IPS-11a (cell line): ENCODE measurements around the gene GCNT2.
"Not testable (repeated sequence)": the region's sequence is repeated elsewhere in the genome, so short reads cannot be mapped to it uniquely, and the experiment has no call there.

Experiments used
- H3K4me3 ChIP-seq: one replicate; pipeline ENCODE4 v1.5.1; 2013; ENCODE audit warnings: low read depth, low read length, control low read depth

Gene GCNT2

DNA sequence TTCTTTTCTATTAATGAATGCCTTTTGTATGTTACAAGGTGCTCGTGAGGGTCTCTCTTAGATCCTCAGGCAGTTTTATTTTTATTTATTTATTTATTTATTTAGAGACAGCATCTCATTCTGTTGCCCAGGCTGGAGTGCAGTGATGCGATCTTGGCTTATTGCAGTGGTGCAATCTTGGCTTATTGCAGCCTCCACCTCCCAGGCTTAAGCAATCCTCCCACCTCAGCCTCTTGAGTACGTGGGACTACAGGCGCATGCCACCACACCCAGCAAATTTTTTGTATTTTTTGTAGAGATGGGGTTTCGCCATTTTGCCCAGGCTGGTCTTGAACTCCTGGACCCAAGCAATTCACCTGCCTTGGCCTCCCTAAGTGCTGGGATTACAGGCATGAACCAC, 79.5 kb downstream of the GCNT2 start:
- not testable (repeated sequence) for H3K4me3 ChIP-seq

DNA sequence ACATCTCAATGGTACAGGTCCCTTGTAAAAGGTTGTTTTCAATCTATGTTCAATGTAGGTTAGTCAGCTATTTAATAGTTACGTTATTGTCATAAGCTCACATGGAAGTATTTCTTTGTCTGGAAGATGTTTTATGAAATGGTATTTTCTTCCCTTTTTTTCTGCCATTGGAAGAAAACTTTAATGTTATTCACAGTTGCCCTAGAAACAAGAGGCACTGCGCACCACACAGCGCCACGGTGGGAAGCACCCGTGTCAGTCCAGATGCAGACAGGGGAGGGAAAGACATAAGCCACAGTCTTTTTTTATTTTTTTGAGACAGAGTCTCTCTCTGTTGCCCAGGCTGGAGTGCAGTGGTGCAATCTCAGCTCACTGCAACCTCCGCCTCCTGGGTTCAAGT, 82.1 kb downstream of the GCNT2 start:
- no peak overlapping the region for H3K4me3 ChIP-seq

DNA sequence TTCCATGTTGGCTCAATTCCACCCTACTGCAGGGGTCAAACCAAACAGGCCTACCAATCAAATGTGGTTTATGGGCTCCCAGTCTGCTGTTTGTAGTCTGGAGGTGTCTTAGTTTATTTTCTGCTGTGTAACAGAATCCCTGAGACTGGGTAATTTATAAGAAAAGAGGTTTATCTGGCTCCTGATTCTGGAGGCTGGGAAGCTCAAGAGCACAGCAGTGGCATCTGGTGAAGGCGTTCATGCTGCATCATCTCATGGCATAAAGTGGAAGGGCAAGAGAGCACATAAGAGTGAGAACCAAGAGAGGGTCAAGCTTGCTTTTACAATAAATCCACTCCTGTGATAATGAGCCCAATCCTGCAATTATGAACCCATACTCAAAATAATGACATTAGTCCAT, 87.9 kb downstream of the GCNT2 start:
- no peak overlapping the region for H3K4me3 ChIP-seq

DNA sequence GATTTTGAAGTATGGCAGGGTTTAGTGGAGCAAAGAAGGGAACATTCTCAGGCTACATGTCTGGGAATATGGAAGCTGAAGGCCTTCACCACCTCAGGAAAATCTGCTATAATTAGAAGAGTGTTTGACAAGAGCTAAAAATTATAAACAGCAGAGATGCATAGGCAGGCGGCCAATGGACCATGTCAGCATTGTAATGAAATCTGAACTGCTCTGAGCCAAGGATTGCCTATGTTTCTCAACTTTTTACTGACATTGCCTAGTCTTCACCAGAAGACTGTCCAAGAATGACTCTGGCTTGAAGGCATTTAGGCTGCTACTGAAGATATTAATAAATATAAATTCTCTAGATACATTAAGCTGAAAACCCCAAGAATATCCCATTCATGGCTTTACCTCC, 89.1 kb downstream of the GCNT2 start:
- no peak overlapping the region for H3K4me3 ChIP-seq

DNA sequence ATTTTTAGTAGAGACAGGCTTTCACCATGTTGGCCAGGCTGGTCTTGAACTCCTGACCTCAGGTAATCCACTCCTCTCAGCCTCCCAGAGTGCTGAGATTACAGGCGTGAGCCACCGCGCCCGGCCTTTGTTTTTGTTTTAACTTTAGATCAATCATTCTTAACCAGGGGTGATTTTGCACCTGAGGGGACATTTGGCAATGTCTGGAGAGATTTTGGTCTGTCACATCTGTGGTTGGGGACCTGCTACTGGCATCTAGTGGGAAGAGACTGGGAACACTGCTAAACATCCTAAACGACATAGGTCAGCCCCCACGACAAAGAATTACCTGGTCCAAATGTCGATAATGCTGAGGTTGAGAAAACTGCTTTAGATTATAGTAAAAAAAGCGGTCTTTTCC, 91.0 kb downstream of the GCNT2 start:
- no peak overlapping the region for H3K4me3 ChIP-seq

DNA sequence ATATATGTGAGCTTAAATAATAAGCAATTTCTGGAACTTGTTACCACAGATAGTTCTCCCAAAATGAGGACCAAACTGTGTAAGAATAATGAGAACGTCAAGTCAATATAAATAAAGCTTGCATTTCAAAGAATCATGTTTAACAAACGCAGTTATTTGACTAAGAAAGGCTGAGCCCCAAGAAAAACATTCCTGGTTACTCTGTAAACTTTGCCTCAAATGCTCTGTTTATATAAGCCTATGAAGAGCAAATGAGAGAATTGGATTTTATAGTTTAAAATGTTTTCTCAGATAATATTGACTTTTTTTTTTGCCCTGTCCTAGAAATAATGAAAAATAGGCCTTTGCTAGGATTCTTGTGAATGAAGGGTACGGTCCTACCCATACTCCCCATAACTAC, 91.9 kb downstream of the GCNT2 start:
- H3K4me3 ChIP-seq = no peak overlapping the region

DNA sequence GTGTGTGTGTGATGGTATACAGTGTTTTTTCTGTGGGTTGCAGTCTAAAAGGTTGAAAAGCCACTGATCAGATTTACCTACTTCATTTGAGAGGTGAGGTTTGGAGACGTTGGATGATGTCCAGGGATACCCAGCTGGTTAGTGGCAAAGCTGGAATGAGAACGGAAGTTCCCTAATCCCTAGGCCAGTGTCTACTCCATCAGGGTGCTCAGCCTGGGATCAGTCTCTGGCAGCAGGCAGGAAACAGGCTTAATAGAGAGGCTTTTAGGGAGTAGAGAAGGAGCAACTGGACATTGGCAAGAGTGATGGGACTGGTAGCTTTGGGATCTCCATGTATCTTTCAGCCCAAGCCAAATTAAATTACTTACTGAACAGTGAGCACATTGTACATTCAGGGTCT, 92.6 kb downstream of the GCNT2 start:
- H3K4me3 ChIP-seq = no peak overlapping the region

DNA sequence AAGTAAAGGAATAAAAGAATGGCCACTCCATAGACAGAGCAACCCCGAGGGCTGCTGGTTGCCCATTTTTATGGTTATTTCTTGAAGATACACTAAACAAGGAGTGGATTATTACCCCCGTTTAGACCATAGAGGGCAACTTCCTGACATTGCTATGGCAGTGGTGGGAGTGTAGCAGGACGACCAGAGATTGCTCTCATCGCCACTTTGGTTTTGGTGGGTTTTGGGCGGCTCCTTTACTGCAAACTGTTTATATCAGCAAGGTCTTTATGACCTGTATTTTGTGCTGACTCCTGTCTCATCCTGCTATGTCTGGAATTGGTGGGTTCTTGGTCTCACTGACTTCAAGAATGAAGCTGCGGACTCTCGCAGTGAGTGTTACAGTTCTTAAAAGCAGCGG, 94.5 kb downstream of the GCNT2 start:
- H3K4me3 ChIP-seq = no peak overlapping the region

DNA sequence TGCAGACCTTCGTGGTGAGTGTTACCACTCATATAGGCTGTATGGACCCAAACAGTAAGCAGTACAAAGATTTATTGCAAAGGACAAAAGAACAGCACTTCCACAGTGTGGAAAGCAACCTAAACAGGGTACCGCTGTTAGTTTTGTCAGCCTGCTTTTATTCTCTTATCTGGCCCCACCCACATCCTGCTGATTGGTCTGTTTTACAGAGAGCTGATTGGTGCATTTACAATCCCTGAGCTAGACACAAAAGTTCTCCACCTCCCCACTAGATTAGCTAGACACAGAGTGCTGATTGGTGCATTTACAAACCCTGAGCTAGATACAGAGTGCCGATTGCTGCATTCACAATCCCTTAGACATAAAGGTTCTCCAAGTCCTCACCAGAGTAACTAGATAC, 95.1 kb downstream of the GCNT2 start:
- H3K4me3 ChIP-seq = not testable (repeated sequence)

DNA sequence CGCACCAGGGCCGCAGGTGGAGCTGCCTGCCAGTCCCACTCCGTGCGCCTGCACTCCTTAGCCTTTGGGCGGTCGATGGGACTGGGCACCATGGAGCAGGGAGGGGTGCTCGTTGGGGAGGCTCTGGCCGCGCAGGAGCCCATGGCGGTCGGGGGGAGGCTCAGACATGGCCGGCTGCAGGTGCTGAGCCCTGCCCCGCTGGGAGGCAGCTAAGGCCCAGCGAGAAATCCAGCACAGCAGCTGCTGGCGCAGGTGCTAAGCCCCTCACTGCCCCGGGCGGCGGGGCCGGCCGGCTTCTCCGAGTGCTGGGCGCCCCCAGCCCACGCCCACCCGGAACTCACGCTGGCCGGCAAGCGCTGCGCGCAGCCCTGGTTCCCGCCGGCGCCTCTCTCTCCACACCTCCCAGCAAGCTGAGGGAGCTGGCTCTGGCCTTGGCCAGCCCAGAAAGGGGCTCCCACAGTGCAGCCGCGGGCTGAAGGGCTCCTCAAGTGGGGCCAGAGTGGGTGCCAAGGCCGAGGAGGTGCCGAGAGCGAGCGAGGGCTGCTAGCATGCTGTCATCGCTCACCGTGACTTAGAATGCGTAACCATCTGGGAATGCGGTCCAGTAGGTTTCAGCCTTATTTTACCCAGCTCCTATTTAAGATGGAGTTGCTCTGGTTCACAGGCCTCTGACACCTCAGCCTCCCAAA, 96.0 kb downstream of the GCNT2 start:
- H3K4me3 ChIP-seq = no peak overlapping the region

DNA sequence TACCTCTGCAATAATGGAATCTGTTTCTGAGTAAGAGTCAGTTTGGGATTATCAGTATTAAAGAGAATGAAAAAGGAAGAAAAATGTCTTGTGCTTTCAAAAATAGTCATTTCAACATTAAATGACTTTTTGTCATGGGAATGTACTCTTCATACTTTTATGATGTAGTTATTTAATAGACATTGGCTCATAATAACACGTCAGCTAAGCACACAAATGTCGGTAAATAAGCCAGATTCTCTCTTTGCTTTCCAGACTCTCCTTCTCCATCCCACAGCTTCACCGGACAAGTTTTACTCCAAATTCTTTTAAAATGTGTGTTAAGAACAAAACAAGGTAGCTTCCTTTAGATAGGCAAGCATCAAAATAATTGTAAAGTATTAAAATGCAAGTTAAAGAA, 97.3 kb downstream of the GCNT2 start:
- no peak overlapping the region for H3K4me3 ChIP-seq

DNA sequence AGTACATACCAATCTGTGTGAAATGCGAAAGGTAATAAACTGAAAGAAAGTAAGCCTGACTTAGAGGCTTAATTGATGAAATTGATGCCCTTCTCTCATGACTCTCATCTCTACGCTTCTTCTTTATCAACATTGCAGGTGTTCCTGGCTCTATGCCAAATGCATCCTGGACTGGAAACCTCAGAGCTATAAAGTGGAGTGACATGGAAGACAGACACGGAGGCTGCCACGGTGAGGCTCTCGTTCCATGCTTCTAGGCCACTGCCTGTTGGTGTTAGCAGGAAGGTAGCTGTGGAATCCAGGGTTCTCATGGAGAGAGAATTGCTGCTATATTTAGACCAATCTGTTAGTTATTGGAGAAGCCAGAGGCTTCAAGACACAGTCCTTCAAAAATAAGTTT, 100.1 kb downstream of the GCNT2 start:
- H3K4me3 ChIP-seq = no peak overlapping the region

DNA sequence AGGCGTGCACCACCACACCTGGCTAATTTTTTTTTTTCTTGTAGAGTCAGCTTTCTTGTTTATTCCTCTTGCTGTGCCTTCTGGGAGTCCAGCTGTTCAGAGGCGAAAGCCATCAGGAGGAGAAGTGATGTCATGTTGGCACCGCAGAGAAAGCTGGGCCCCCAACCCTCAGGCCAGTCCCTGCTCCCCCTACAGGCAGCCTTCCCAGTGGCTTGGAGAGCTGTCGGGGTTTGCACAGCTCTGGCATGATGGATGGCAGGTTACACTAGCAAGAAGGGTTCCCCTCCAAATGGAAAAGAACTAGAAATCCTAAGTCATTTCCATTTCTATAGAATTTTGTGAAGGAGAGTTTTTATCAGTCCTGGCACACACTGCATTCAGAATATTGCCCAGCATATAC, 100.7 kb downstream of the GCNT2 start:
- H3K4me3 ChIP-seq = no peak overlapping the region

DNA sequence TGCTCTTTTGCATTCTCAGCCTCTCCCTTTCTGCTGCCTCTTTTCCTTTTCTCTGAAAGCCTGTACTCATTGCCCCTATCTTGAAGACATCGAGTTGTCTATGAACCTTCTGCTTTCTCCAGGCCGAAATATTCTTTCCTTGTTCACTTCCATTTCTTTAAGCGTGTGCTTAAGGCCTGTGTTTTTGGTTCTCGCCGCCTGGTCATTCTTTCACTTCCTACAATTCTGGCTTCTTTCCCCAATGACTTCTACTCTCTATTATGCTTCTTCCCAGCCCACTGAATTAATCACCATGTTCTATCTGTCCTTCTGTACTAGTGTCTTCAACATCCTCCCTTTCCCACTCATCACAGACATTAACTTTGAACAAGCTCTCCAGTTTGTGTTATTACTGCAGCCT, 103.7 kb downstream of the GCNT2 start:
- no peak overlapping the region for H3K4me3 ChIP-seq

DNA sequence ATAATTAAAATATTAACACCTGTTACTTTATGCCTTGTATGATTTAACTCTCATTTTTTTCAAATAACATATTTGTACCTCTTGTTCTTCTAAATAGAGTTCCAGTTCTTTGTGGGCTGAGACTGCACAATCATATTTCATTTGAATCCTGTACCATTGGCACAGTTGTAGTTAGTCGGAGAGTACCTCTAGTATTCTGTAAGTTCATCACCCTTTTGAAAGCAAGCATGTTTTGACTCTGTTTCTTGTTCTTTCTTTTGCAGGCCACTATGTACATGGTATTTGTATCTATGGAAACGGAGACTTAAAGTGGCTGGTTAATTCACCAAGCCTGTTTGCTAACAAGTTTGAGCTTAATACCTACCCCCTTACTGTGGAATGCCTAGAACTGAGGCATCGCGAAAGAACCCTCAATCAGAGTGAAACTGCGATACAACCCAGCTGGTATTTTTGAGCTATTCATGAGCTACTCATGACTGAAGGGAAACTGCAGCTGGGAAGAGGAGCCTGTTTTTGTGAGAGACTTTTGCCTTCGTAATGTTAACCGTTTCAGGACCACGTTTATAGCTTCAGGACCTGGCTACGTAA, 105.1 kb downstream of the GCNT2 start:
- no peak overlapping the region for H3K4me3 ChIP-seq

DNA sequence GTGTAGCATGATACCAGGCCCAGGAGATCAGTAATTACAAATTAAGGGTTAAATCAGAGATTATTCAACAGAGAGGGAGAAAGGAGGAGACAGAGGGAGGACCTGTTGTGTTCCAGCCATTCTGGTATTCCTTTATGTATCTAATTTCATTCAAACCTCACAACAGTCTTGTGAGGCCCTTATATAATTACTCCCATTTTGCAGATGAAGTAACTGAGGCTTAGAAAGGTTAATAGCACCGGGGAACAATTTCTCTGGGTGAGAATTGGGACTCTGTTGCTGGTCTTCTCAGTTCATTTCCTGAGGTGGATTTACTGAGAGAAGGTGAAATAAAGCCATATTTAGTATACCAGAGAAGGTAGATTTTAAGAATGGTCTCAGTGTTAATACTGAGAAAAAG, 106.6 kb downstream of the GCNT2 start:
- H3K4me3 ChIP-seq = no peak overlapping the region

DNA sequence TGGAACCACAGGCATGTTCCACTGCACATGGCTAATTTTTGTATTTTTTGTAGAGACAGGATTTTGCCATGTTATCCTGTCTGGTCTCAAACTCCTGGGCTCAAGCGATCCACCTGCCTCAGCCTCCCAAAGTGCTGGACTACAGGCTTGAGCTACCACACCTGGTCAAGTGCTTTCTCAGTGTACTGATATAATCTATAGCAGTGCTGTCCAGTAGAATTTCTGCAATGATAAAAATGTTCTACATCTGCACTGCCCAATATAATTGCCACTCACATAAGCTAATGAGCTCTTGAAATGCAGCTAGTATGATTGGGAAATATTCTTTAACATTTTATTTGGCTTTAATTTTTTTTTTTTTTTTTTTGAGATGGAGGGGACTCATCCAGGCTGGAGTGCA, 109.0 kb downstream of the GCNT2 start:
- H3K4me3 ChIP-seq = no peak overlapping the region

DNA sequence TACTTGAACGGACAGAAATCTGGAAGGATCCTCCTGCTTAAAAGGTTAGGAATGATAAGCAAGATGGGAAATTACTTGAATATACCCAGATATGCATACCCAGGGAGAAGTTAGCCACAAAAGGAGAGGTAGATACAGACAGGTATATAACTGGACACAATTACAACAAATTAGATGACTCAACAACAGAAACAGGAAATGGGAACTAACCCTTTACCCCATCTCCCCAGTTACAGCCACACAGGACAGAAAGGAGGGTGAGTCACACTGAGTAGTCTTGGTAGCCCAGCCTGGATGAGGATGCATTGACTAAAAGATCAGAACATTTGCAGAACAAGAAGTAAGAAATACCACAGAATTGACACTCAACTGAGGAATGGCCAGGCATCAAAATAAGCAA, 112.1 kb downstream of the GCNT2 start:
- no peak overlapping the region for H3K4me3 ChIP-seq

DNA sequence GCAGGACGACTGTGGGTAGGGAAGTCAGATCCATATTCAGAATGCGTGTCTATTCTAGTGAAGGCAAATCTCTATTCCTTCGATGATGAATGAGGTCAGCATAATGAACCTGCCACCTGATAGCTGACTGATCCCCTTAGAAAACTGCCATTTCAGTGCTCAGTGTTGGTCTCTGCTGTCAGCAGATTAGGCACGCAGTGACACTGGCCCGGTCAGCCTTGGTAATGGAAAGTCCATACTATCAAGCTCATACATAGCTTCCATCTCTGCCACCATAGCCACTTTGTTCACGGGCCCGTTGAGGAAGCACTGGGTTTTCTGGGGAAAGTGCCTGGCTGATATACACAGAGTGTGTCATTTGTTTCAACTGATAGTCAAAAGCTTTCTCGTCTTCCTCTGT, 119.3 kb downstream of the GCNT2 start:
- no peak overlapping the region for H3K4me3 ChIP-seq

DNA sequence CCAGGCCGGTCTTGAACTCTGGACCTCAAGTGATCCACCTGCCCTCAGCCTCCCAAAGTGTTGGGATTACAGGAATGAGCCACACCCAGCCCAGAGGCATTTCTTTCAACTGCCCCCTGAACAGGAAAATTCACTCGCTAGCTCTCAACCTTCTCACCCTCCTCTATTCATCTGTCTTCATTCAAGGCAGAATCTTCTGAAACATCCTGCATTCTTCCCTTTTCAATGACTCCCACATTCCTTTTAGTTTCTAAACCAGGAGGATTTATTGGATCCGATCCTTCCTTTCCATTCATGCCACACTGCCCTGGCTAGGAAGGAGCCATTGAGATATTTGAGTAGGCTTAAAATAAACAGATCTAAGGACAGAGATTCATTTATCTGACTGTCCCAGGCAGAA, 120.4 kb downstream of the GCNT2 start:
- no peak overlapping the region for H3K4me3 ChIP-seq

DNA sequence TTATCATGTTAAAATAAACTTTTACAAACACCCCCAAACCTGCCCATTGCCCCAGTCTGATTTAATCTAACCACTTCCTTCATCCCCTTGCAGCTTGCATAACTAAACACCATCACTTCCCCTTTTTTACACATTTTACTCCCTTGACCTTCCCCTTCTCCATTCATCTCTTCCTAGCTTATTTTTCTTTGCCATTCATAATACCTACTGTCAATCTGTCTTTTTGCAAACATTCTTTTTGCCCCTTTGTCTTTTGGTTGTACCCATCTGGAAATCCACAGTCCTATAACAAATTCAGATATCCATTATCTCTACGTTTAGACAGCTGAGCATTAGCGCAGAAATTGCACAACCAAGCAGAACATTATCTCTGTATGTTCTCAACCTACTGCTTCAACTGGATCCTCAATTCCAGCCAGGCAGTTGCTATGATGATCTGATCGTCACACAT, 122.1 kb downstream of the GCNT2 start:
- H3K4me3 ChIP-seq = no peak overlapping the region

DNA sequence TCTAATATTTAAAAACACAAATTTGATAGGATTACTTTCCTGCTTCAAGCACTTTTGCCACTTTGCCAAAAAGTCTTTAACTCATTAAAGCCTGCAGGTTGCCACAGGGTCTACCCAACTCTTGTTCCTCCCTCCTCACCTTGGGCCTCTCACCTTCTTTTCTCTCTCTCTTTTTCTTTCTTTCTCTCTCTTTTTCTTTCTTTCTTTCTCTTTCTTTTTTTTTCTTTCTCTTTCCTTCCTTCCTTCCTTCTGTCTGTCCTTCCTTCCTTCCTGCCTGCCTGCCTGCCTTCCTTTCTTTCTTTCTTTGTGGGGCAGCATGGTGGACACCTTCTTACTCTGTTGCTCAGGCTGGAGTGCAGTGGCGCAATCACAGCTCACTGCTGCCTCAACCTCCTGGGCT, 123.1 kb downstream of the GCNT2 start:
- H3K4me3 ChIP-seq = no peak overlapping the region

DNA sequence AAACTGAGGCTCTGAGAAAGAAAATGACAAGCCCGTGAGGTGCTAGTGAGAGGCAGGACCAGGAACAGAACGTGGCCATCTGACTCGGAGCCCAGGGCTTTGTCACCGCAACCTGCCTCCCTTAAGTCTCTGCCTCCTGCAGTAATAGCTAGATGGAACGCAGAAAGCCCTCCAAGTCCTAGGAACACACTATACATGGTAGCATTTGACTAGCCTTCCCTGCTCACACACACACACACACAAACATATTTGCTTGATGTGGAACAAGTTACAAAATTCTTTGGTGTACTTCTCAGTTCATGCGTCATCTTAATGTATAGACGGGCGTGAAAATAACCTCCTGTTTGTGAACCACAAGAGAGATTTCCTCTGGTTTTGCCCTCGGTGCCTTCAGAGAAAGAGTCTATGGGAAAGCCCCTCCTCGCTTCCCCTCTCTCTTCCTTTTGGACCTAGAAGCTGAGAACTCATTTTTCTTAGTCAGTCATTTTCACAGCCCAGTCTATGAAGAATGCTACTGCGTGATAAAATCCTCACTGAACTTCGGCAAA, 134.4 kb downstream of the GCNT2 start:
- H3K4me3 ChIP-seq = no peak overlapping the region
